Aorta (tissue), 5 donors: ENCODE results near the gene TGFB2. TPM values are rescaled to one million over a fixed set of nuclear protein-coding genes. Genes with fewer than 3 reads are reported as not detected.
A peak's percentile ranks its signal among the peaks of the same experiment; 100 is the strongest.

Experiments
- ATAC-seq: fragments of 200-7000 bp; cut with Tn5 transposase; one replicate; pipeline ENCODE4 v1.9.1; 2022; ENCODE audit warnings: moderate library complexity; ENCODE audit not compliant: low FRiP score
- DNase-seq, 2 donors: peaks; one replicate each; pipeline ENCODE4 v3.0.0-alpha.2; 2020
- H3K27ac ChIP-seq, 2 donors: one replicate each; pipeline ENCODE4 v1.5.1; 2013; ENCODE audit warnings: low read length in 2 of 2, mild to moderate bottlenecking in 2 of 2, moderate library complexity in 2 of 2, control low read depth in 1 of 2, inconsistent platforms in 1 of 2, low read depth in 1 of 2
- H3K27me3 ChIP-seq, 2 donors: one replicate each; pipeline ENCODE4 v1.6.1; 2013; ENCODE audit warnings: control low read depth in 1 of 2, low read length in 1 of 2, mild to moderate bottlenecking in 1 of 2, moderate library complexity in 1 of 2; ENCODE audit not compliant: insufficient read depth in 2 of 2, control insufficient read depth in 1 of 2
- H3K36me3 ChIP-seq, 2 donors: one replicate each; pipeline ENCODE4 v1.6.1; 2013; ENCODE audit warnings: control low read depth in 1 of 2, low read length in 1 of 2, mild to moderate bottlenecking in 1 of 2; ENCODE audit not compliant: insufficient read depth in 2 of 2, control insufficient read depth in 1 of 2
- H3K4me1 ChIP-seq, 2 donors: one replicate each; pipeline ENCODE4 v1.6.1; 2013; ENCODE audit warnings: low read length in 2 of 2, control low read depth in 1 of 2, mild to moderate bottlenecking in 1 of 2, moderate library complexity in 1 of 2; ENCODE audit not compliant: insufficient read depth in 2 of 2, control insufficient read depth in 1 of 2
- H3K4me3 ChIP-seq, 2 donors: one replicate each; pipeline ENCODE4 v1.5.1; 2013; ENCODE audit warnings: low read length in 2 of 2, control low read depth in 1 of 2, mild to moderate bottlenecking in 1 of 2
- H3K9me3 ChIP-seq: one replicate; pipeline ENCODE4 v1.6.1; 2013; ENCODE audit warnings: mild to moderate bottlenecking, low read length; ENCODE audit not compliant: control insufficient read depth
- WGBS, 2 donors: extraction: QIAGEN DNeasy Blood & Tissue Kit; methylation state at CpG; one replicate each; pipeline ENCODE4 v1.1.7; 2013; 5-methylcytosine and 5-hydroxymethylcytosine counted together
- intact Hi-C, 2 donors: fragments of 100-400 bp; cut with DNase I; formaldehyde crosslinking; loops; one replicate each; pipeline versions ENCODE4 v1.14.2 to v1.15.0; 2022
- polyA plus RNA-seq, 2 donors: library from polyadenylated mRNA; stranded (reverse); fragments of 200-250 nt; gene quantifications; one replicate each; pipeline ENCODE4 v1.2.3, GENCODE V29; 2013
- total RNA-seq, 2 donors: library from RNA; stranded (reverse); fragmentation: NEBNext Ultra II Directional; extraction: Animal tissue kit (Norgen Biotek cat#: 25700); gene quantifications; one replicate each; pipeline ENCODE4 v1.2.1, GENCODE V29; 2021
- donor health status: healthy with polysubstance abuse.
- donor health status: Bipolar disorder and iron deficiency.
- donor health status: DM: no; HTN: no; CAD: no.
- donor health status: DM: no; HTN: no; CAD: no.
- donor health status: DM: yes; HTN: yes; CAD: no.

TGFB2 gene
- total and polyA plus RNA-seq, 4 donors: 2.2 to 18.0 (median 9.1) TPM

DNA sequence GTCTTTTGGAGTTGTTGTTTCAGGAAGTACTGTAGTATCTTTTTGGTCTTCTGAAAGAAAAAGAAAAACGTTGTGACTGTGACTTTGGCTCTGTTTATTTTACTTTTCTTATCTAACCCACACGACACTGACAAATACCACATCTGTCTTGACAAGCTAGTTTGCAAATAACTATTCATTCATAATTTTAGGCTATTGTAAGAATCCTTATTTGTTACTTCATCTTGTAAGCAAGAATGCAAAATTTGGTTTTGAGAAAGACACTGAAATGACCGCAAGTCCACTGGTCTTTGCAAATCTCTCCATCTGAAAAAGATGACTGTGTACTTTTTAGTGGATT lies 12.7 kb downstream of the TGFB2 start:
- no peak overlapping the region for H3K27ac ChIP-seq
- intact Hi-C loops: no loop called here

DNA sequence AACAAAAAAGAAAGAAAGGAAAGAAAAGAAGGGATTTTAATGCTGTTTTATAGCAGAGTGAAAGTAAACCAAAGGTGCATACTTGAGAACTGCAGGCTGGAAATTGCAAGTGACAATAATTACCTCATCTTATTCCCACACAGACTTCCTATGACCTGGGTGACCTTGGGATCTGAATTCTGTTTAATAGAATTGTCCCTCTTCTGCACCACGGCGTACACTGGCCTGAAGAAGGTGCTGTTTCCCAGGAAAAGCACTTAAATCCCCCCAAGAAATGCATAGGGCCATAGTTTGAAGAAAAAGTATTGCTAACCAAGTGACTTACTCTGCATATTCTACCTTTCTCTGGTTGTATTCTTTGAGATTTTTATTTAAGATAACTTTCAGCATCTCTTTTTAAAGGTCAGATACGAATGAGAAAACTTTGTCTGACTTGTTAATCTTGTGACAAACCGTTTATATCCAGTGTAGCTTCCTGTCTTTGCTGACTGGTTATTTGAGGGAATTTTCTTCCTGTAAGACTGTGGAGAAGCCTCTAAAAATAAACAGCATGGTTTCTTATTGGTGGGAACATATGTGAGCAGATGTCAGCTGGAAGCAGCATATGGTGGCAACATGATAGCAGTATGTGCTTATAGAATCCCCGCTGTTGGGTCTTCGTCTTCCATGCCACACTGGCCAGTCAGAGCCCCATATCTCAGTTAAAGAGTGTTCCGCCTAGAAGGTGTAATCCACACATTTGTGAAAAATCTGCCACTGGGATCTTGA lies 16.3 kb downstream of the TGFB2 start:
- DNase-seq (no peak), ATAC-seq (peak; percentile 32)
- intact Hi-C loops: loop anchor here in 1 of 2 donors (5.0 kb wide), 1 partner anchor 161 kb away; no protein-coding TSS in a partner anchor
- Histone ChIP-seq H3K9me3 (no peaks in the 10 kb centered on the region), H3K4me3 (no peak overlapping the region), H3K4me1 (peaks cover 5 to 6% of the 10 kb centered on the region in 2 donors), H3K36me3 (no peaks in the 10 kb centered on the region), H3K27ac (peak overlapping the region in 1 of 2 donors; percentile 58), H3K27me3 (no peaks in the 10 kb centered on the region)
- 59% methylated on average over 7 of the region's 7 CpGs for WGBS, 2 donors

More for the DNA sequence above, 12.7 kb downstream of the TGFB2 start:
- ATAC-seq (no peak), DNase-seq (no peak)
- Histone ChIP-seq H3K9me3 (no peaks in the 10 kb centered on the region), H3K36me3 (no peaks in the 10 kb centered on the region), H3K27me3 (no peaks in the 10 kb centered on the region), H3K4me1 (peaks cover 0 to 3% of the 10 kb centered on the region in 2 donors), H3K4me3 (no peak overlapping the region)
- WGBS, 2 donors: 24 to 32% methylated on average over 3 of the region's 3 CpGs

DNA sequence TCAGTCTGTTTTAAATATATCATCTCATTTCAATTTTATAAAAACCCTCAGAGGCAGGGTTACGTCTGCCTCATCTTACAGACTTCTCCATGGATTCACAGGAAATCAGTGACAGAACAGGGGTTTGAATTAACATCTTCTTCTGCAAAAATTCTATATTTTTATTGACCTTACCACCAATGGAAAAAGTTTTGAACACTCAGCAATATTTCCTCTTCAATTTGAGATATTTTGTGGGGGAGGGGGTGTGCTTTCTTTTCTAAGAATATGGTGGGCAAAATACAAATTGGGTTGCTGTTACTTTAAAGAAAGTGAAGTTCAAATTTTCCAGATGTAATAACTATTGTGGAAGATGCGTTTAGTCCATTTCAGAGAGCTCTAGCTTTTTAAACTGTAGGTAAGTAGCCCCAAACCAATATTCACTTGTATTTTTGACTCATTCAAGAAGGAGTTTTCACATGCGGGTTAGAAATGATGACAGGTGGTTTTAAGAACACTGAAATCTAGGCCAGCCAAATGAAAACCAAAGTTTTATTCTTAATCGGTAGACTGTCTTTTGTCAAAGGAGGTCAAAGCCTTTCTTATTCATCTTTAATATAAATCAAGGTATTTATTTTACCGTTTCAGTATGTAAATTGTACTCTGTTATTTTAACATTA lies 17.4 kb downstream of the TGFB2 start:
- peak overlapping the region in 1 of 2 donors; percentile 14 for H3K27ac ChIP-seq
- intact Hi-C loops: loop anchor here in 1 of 2 donors (5.0 kb wide), 1 partner anchor 160 kb away; no protein-coding TSS in a partner anchor
- H3K27me3 ChIP-seq: no peaks in the 10 kb centered on the region
- DNase-seq (no peak), ATAC-seq (no peak)
- H3K36me3 ChIP-seq: no peaks in the 10 kb centered on the region
- peaks cover 5 to 6% of the 10 kb centered on the region in 2 donors for H3K4me1 ChIP-seq
- H3K9me3 ChIP-seq: no peaks in the 10 kb centered on the region
- 43 to 47% methylated on average over 5 of the region's 5 CpGs for WGBS, 2 donors
- no peak overlapping the region for H3K4me3 ChIP-seq

DNA sequence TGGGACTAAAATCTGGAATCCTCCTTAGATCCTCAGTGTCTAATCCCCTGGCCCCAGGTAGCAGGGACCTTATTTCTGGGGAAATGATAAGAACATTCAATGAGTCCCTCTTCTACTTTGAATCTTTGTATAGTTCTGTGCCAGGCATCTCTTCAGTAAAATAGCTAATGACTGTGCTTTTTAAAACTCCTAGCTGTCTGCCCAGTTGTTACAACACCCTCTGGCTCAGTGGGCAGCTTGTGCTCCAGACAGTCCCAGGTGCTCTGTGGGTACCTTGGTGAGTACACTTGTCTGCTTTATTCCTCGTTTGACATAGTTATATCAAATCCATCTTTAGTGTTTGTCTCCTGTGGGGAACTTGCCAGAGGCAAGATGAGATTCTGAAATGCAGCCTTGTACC lies 18.0 kb downstream of the TGFB2 start:
- WGBS, 2 donors: 41 to 54% methylated on average over 1 of the region's 1 CpG
- DNase-seq (no peak), ATAC-seq (no peak)
- Histone ChIP-seq H3K27ac (peak overlapping the region; percentile 22 to 67), H3K27me3 (no peaks in the 10 kb centered on the region), H3K4me1 (peaks cover 5 to 6% of the 10 kb centered on the region in 2 donors), H3K9me3 (no peaks in the 10 kb centered on the region), H3K4me3 (no peak overlapping the region), H3K36me3 (no peaks in the 10 kb centered on the region)
- intact Hi-C loops: loop anchor here in 1 of 2 donors (5.0 kb wide), 1 partner anchor 159 kb away; no protein-coding TSS in a partner anchor

DNA sequence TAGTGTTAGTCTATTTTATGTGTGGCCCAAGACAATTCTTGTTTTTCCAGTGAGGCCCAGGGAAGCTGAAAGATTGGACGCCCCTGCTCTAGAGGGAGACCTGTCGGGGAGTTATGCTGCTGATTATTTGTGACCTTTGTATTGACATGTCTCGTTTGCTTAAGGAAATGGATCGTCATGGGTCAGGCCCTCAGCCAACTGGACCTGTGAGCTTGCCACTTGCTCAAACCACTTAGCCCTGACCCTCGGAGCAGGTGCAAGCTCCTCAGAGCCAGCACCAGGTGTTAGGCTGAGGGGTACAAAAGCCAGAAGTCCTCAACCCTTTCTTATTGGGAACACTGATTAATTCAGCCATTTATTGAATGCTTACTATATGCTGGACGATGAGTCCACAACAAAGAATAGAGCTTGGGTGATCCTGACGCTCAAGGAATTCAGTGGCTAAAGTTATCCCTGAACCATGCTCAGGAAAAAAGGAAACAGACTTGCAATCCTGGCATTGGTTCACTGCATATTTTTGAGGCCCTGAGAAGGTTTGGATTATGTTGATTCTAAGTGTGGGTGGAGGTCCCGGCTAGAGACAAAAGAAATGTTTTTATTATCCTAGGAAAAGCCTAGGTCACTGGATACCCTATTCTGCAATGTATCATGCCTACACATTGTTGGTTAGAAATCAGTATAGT lies 19.0 kb downstream of the TGFB2 start:
- DNase-seq: no peak
- no peak overlapping the region for H3K4me3 ChIP-seq

DNA sequence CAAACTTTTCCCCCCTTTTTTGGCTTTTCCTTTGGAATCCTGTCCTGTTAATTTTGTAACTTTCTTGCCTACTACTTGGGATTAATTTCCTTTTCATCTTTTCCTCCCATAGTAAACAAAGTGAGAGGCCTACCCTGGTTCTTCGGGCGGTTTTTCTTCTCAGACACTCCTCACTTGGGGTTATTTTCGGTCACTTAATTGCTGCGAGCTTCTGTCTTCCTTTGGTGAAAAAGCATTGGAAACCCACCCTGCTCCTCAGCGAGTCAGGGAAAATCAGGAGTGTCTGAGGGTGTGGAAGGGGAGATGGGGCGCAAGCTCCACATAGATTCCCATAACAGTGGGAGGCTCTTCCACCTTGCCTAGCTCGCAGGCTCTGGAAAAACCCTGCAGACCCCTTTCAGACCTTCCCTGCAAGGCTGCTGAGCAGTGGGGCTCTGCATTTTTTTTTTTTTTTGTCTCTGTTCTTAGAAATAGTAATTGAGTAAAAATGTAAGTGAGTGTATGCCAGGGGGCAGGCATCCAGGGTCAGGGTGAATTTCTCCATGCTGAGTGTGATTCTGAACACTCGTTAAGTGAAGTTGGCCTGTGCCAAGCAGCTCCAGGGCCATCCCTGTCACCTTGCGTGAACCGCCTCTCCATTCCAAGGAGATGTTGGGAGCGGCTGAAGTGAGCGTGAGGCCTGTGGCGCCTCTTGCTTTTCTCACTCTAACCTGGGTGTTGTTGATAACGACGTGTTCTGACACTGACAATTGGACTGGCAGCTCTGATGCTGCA lies 20.3 kb downstream of the TGFB2 start:
- Histone ChIP-seq H3K36me3 (no peaks in the 10 kb centered on the region), H3K9me3 (no peaks in the 10 kb centered on the region), H3K4me1 (peaks cover 5 to 6% of the 10 kb centered on the region in 2 donors), H3K4me3 (no peak overlapping the region), H3K27ac (peak overlapping the region; percentile 44 to 84), H3K27me3 (no peaks in the 10 kb centered on the region)
- 9 to 14% methylated on average over 15 of the region's 15 CpGs for WGBS, 2 donors
- intact Hi-C loops: loop anchor here (5.0 kb wide), 2 partner anchors 102 to 132 kb away; no protein-coding TSS in a partner anchor
- ATAC-seq (peak; percentile 77), DNase-seq (peak; percentile 81 to 89)

More for the DNA sequence above, 19.0 kb downstream of the TGFB2 start:
- H3K9me3 ChIP-seq: no peaks in the 10 kb centered on the region
- ATAC-seq: no peak
- intact Hi-C loops: loop anchor here in 1 of 2 donors (5.0 kb wide), 1 partner anchor 158 kb away; no protein-coding TSS in a partner anchor
- H3K27ac ChIP-seq: peak overlapping the region; percentile 44 to 98
- H3K27me3 ChIP-seq: no peaks in the 10 kb centered on the region
- peaks cover 5 to 6% of the 10 kb centered on the region in 2 donors for H3K4me1 ChIP-seq
- H3K36me3 ChIP-seq: no peaks in the 10 kb centered on the region
- WGBS, 2 donors: 21 to 27% methylated on average over 8 of the region's 8 CpGs

DNA sequence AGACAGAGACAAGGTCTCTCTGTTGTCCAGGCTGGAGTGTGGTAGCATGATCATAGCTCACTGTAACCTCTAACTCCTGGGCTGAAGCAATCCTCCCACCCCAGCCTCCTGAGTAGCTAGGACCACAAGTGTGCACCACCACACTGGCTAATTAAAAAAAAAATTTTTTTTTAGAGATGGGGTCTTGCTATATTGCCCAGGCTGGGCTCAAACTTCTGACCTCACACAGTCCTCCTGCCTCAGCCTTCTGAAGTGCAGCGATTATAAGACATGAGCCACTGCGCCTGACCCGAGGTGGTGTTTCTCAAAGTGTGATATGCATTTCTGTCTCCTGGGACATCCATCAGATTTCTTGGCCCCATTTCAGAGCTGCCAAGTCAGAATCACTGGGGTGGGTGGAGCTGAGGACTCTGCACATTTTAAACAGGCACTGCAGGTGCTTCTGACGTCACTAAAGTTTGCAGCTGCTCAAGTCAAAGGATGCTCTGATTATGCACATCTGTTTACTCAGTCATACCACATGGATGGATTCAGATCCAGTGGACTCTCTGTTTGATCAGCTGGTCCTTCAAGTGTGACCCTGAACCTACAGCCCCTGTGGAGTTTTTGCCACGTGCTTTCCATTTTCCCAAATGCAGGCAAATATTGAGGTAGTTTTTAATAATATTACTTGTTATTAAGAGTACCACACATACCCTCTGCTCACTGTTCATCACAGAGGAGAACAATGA lies 21.4 kb downstream of the TGFB2 start:
- H3K4me1 ChIP-seq: peaks cover 5 to 7% of the 10 kb centered on the region in 2 donors

More for the DNA sequence above, 21.4 kb downstream of the TGFB2 start:
- DNase-seq: no peak
- ATAC-seq: no peak
- intact Hi-C loops: loop anchor here (5.0 kb wide), 2 partner anchors 101 to 131 kb away; no protein-coding TSS in a partner anchor
- Histone ChIP-seq H3K27ac (peak overlapping the region in 1 of 2 donors; percentile 21), H3K4me3 (no peak overlapping the region), H3K9me3 (no peaks in the 10 kb centered on the region), H3K27me3 (no peaks in the 10 kb centered on the region), H3K36me3 (no peaks in the 10 kb centered on the region)
- 57 to 58% methylated on average over 5 of the region's 5 CpGs for WGBS, 2 donors
